Neural progenitor cell (in vitro differentiated cells): ENCODE results near the gene NCKAP1. TPM values are rescaled to one million over a fixed set of nuclear protein-coding genes. Genes with fewer than 3 reads are reported as not detected.
A peak's percentile ranks its signal among the peaks of the same experiment; 100 is the strongest.

Source experiments
- DNase-seq: peaks from one replicate; pipeline ENCODE4 v3.0.0-alpha.2; 2016; ENCODE audit warnings: low spot score
- H2AFZ ChIP-seq: fragments of 200-600 bp; sonication (generic); replicated peaks from 2 replicates; pipeline ENCODE4 v1.6.1; 2016; ENCODE audit warnings: antibody characterized with exemption
- H3F3A ChIP-seq: fragments of 200-600 bp; sonication (generic); 2 replicates; pipeline ENCODE4 v1.6.1; 2016; ENCODE audit warnings: antibody characterized with exemption, low read depth
- H3K27ac ChIP-seq: fragments of 200-600 bp; sonication (generic); 2 replicates; pipeline ENCODE4 v1.5.1; 2016; ENCODE audit warnings: mild to moderate bottlenecking
- H3K27me3 ChIP-seq: fragments of 200-600 bp; sonication (generic); 2 replicates; pipeline ENCODE4 v1.6.1; 2016; ENCODE audit warnings: mild to moderate bottlenecking, moderate library complexity
- H3K36me3 ChIP-seq: fragments of 200-600 bp; sonication (generic); 2 replicates; pipeline ENCODE4 v1.5.1; 2016
- H3K4me1 ChIP-seq: fragments of 200-600 bp; sonication (generic); 2 replicates; pipeline ENCODE4 v1.6.1; 2016; ENCODE audit warnings: mixed run types
- H3K4me2 ChIP-seq: fragments of 200-600 bp; sonication (generic); 2 replicates; pipeline ENCODE4 v1.6.1; 2016
- H3K4me3 ChIP-seq: fragments of 200-600 bp; sonication (generic); 2 replicates; pipeline ENCODE4 v1.5.1; 2016
- H3K79me2 ChIP-seq: fragments of 200-600 bp; sonication (generic); 2 replicates; pipeline ENCODE4 v1.6.1; 2016; ENCODE audit warnings: low read depth
- H3K9ac ChIP-seq: fragments of 200-600 bp; sonication (generic); 2 replicates; pipeline ENCODE4 v1.6.1; 2016
- H3K9me3 ChIP-seq: fragments of 200-600 bp; sonication (generic); 2 replicates; pipeline ENCODE4 v1.5.1; 2016; ENCODE audit warnings: low read depth
- H4K20me1 ChIP-seq: fragments of 200-600 bp; sonication (generic); 2 replicates; pipeline ENCODE4 v1.6.1; 2016; ENCODE audit warnings: low read depth
- H3K27ac Mint-ChIP-seq: 3 replicates; pipeline ENCODE4 v1.8.0; 2021; ENCODE audit warnings: mixed read lengths
- H3K27me3 Mint-ChIP-seq: 2 replicates; pipeline ENCODE4 v1.8.0; 2022; ENCODE audit warnings: low read depth, mild to moderate bottlenecking, inconsistent platforms, moderate library complexity, mixed read lengths; ENCODE audit not compliant: insufficient read depth
- H3K36me3 Mint-ChIP-seq: 3 replicates; pipeline ENCODE4 v1.8.0; 2021; ENCODE audit warnings: mixed read lengths
- H3K4me1 Mint-ChIP-seq: 3 replicates; pipeline ENCODE4 v1.8.0; 2021; ENCODE audit warnings: mixed read lengths
- H3K4me3 Mint-ChIP-seq: 3 replicates; pipeline ENCODE4 v1.8.0; 2021; ENCODE audit warnings: mild to moderate bottlenecking, moderate library complexity, mixed read lengths
- H3K9me3 Mint-ChIP-seq: 3 replicates; pipeline ENCODE4 v1.8.0; 2020; ENCODE audit warnings: mixed read lengths
- EZH2 ChIP-seq: fragments of 200-600 bp; sonication (generic); IDR thresholded peaks from 2 replicates; pipeline ENCODE4 v1.6.1; 2017; ENCODE audit warnings: antibody characterized with exemption, mild to moderate bottlenecking, moderate library complexity
- EZH2phosphoT487 ChIP-seq: fragments of 200-600 bp; sonication (generic); IDR thresholded peaks from 2 replicates; pipeline ENCODE4 v1.6.1; 2017; ENCODE audit warnings: antibody characterized with exemption
- total RNA-seq: library from RNA; depleted of rRNA; stranded (reverse); fragments of >200 nt; gene quantifications from 2 replicates; pipeline ENCODE4 v1.2.3, GENCODE V29; 2015; ENCODE audit warnings: low replicate concordance
- TF ChIP-seq, protein P1 (sequence below): fragments of 200-600 bp; sonication (generic); IDR thresholded peaks from 2 replicates; pipeline ENCODE4 v1.5.1; 2017; ENCODE audit warnings: antibody characterized with exemption, mild to moderate bottlenecking

NCKAP1 gene
- total RNA-seq, 1 donor from 2014 or later: 164 TPM

DNA sequence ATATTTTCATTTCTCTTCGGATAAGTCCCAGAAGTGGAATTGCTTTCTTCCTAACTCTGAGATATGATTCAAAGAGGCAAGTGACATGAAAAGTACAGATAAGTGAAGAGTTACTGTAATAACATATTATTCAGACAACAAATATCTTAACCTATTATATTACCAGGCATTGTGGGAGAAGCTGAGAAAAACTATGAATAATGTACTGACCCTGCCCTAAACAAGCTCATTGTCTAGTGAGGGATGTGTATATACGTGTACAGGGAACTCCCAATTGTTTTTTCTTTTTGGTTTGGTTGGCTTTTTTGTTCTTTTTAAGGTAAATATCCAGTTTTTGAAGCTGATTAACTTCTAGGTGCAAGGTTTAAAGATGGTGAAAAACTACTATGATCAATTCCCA is 26.5 kb downstream of the NCKAP1 start:
- no peak for DNase-seq
- Histone ChIP-seq H3F3A (no peaks in the 10 kb centered on the region), H3K9me3 (no peaks in the 10 kb centered on the region), H3K27ac (no peak overlapping the region), H3K9ac (no peak overlapping the region), H3K4me3 (no peak overlapping the region), H3K79me2 (peaks cover 100% of the 10 kb centered on the region), H3K27me3 (no peaks in the 10 kb centered on the region), H3K4me2 (no peak overlapping the region), H4K20me1 (peaks cover 75% of the 10 kb centered on the region), H3K36me3 (no peaks in the 10 kb centered on the region), H2AFZ (no peak overlapping the region), H3K4me1 (peaks cover 20% of the 10 kb centered on the region)
- Mint-ChIP-seq H3K4me1 (peaks cover 7% of the 10 kb centered on the region), H3K4me3 (no peak overlapping the region), H3K27me3 (peaks cover 4% of the 10 kb centered on the region), H3K9me3 (peaks cover 11% of the 10 kb centered on the region), H3K36me3 (peaks cover 37% of the 10 kb centered on the region), H3K27ac (no peak overlapping the region)
- TF ChIP-seq EZH2phosphoT487: no peak
- TF ChIP-seq EZH2: no peak

- peak; percentile 65 for DNase-seq
- peaks cover 77% of the 10 kb centered on the region for H4K20me1 ChIP-seq
Observed at GRCh38 chr2:183010112-183010511, 28.1 kb downstream of the NCKAP1 start.

GRCh38 chr2:183009249-183009899 is 28.9 kb downstream of the NCKAP1 start:
- no peak overlapping the region for H3K4me3 Mint-ChIP-seq
- DNase-seq: no peak
- no peaks in the 10 kb centered on the region for H3F3A ChIP-seq
- no peak overlapping the region for H3K9ac ChIP-seq
- H3K9me3 Mint-ChIP-seq: peaks cover 3% of the 10 kb centered on the region
- no peak for TF ChIP-seq EZH2phosphoT487
- TF ChIP-seq, protein P1, sequence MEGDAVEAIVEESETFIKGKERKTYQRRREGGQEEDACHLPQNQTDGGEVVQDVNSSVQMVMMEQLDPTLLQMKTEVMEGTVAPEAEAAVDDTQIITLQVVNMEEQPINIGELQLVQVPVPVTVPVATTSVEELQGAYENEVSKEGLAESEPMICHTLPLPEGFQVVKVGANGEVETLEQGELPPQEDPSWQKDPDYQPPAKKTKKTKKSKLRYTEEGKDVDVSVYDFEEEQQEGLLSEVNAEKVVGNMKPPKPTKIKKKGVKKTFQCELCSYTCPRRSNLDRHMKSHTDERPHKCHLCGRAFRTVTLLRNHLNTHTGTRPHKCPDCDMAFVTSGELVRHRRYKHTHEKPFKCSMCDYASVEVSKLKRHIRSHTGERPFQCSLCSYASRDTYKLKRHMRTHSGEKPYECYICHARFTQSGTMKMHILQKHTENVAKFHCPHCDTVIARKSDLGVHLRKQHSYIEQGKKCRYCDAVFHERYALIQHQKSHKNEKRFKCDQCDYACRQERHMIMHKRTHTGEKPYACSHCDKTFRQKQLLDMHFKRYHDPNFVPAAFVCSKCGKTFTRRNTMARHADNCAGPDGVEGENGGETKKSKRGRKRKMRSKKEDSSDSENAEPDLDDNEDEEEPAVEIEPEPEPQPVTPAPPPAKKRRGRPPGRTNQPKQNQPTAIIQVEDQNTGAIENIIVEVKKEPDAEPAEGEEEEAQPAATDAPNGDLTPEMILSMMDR: no peak
- no peak for TF ChIP-seq EZH2
- peaks cover 100% of the 10 kb centered on the region for H3K79me2 ChIP-seq
- no peak overlapping the region for H3K27ac Mint-ChIP-seq
- peaks cover 72% of the 10 kb centered on the region for H4K20me1 ChIP-seq
- H3K36me3 Mint-ChIP-seq: peaks cover 25% of the 10 kb centered on the region
- H3K27me3 ChIP-seq: no peaks in the 10 kb centered on the region
- H3K36me3 ChIP-seq: no peaks in the 10 kb centered on the region
- H3K4me2 ChIP-seq: peak overlapping the region; percentile 59
- no peaks in the 10 kb centered on the region for H3K9me3 ChIP-seq
- H3K4me1 Mint-ChIP-seq: peaks cover 7% of the 10 kb centered on the region
- no peak overlapping the region for H3K27ac ChIP-seq
- peaks cover 20% of the 10 kb centered on the region for H3K4me1 ChIP-seq
- peaks cover 4% of the 10 kb centered on the region for H3K27me3 Mint-ChIP-seq
- H2AFZ ChIP-seq: no peak overlapping the region
- no peak overlapping the region for H3K4me3 ChIP-seq

More at GRCh38 chr2:183010112-183010511, 28.1 kb downstream of the NCKAP1 start:
- peaks cover 3% of the 10 kb centered on the region for H3K9me3 Mint-ChIP-seq
- H3K4me2 ChIP-seq: peak overlapping the region; percentile 59
- no peaks in the 10 kb centered on the region for H3K27me3 ChIP-seq
- no peaks in the 10 kb centered on the region for H3K9me3 ChIP-seq
- H2AFZ ChIP-seq: no peak overlapping the region
- peaks cover 26% of the 10 kb centered on the region for H3K36me3 Mint-ChIP-seq
- H3K27ac ChIP-seq: no peak overlapping the region
- H3K4me3 ChIP-seq: peak overlapping the region; percentile 2
- H3K27me3 Mint-ChIP-seq: peaks cover 4% of the 10 kb centered on the region
- H3K79me2 ChIP-seq: peaks cover 100% of the 10 kb centered on the region
- H3K36me3 ChIP-seq: no peaks in the 10 kb centered on the region
- peaks cover 7% of the 10 kb centered on the region for H3K4me1 Mint-ChIP-seq
- peak overlapping the region; percentile 38 for H3K27ac Mint-ChIP-seq
- peaks cover 20% of the 10 kb centered on the region for H3K4me1 ChIP-seq
- H3K9ac ChIP-seq: no peak overlapping the region
- no peaks in the 10 kb centered on the region for H3F3A ChIP-seq
- no peak overlapping the region for H3K4me3 Mint-ChIP-seq
- TF ChIP-seq, protein P1: no peak
- TF ChIP-seq EZH2phosphoT487 (no peak), EZH2 (no peak)

DNA sequence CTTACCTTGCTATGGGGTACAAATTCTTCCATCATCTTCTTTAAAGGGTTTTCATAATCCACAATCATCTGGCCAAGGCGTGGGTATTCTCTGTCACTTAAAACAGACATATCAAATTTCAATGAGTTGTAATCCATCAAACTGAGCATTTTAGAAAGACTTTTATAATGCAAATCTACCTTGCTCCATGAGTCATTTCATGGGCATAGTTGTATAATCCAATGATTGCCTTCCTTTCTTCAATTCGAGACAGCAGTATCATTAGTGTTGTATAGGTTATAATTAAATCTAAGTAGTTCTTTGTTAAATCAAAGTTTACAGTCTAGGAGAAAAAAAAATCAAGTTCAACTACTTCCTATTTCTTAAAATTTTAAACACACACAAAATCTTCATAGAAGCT is 36.3 kb downstream of the NCKAP1 start:
- Mint-ChIP-seq H3K4me3 (no peak overlapping the region), H3K27me3 (no peaks in the 10 kb centered on the region), H3K36me3 (peaks cover 46% of the 10 kb centered on the region), H3K9me3 (peaks cover 3% of the 10 kb centered on the region), H3K4me1 (peaks cover 9% of the 10 kb centered on the region), H3K27ac (no peak overlapping the region)
- H4K20me1 ChIP-seq: peaks cover 31% of the 10 kb centered on the region
- peaks cover 76% of the 10 kb centered on the region for H3K79me2 ChIP-seq
- no peak overlapping the region for H2AFZ ChIP-seq
- H3K27ac ChIP-seq: no peak overlapping the region
- H3K4me3 ChIP-seq: no peak overlapping the region
- H3K9me3 ChIP-seq: no peaks in the 10 kb centered on the region
- no peak overlapping the region for H3K9ac ChIP-seq
- H3K27me3 ChIP-seq: no peaks in the 10 kb centered on the region
- no peaks in the 10 kb centered on the region for H3F3A ChIP-seq
- peaks cover 22% of the 10 kb centered on the region for H3K36me3 ChIP-seq
- H3K4me2 ChIP-seq: no peak overlapping the region
- no peak for TF ChIP-seq EZH2
- TF ChIP-seq, protein P1: no peak
- no peak for TF ChIP-seq EZH2phosphoT487
- DNase-seq: no peak
- H3K4me1 ChIP-seq: no peaks in the 10 kb centered on the region
